ENCODE results near the gene FBXO5. TPM values are rescaled to one million over a fixed set of nuclear protein-coding genes. Genes with fewer than 3 reads are reported as not detected.

FBXO5 gene, protein sequence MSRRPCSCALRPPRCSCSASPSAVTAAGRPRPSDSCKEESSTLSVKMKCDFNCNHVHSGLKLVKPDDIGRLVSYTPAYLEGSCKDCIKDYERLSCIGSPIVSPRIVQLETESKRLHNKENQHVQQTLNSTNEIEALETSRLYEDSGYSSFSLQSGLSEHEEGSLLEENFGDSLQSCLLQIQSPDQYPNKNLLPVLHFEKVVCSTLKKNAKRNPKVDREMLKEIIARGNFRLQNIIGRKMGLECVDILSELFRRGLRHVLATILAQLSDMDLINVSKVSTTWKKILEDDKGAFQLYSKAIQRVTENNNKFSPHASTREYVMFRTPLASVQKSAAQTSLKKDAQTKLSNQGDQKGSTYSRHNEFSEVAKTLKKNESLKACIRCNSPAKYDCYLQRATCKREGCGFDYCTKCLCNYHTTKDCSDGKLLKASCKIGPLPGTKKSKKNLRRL
- total RNA-seq (ENCODE audit: low replicate concordance) = 0.82 and 5.5 TPM in 2 replicates

DNA sequence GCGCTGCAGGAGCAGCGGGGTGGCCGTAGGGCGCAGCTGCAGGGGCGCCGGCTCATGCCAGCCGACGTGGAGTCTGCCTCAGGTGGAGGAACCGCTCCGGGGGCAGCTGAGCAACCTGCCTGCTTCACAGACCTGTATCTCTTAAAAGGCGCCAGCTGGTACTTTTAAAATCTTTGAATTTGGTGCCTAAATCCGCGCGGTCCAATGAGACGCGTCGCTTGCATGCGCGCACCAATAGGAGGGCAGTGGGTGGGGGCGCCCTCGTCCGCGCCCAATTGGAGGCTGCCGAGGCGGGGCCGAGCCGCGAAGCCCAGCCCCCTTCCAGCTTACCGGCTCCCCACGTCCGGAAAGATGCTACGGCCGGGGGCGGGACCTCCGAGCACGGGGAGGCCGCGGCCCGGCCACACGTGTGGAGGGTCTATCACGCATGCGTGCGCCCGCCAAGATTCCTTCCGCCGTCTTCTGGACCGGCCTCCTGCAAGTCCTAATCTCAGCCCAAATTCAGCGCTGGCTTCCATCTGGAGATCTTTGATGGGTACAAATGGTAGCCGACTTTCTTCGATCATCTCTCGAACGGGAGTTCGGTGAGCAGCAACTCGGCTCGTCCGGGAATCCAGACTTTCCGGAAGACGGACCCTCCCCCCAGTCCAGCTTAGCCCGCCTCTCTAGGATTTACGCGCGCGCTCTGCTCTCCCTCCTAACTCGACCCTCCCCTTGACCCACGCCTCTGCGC is at the start of gene FBXO5:
TSS of gene FBXO5 (minus strand) at position 138 of the 733 bp plus-strand sequence. CDS start at position 56, 82 bp downstream.

DNA sequence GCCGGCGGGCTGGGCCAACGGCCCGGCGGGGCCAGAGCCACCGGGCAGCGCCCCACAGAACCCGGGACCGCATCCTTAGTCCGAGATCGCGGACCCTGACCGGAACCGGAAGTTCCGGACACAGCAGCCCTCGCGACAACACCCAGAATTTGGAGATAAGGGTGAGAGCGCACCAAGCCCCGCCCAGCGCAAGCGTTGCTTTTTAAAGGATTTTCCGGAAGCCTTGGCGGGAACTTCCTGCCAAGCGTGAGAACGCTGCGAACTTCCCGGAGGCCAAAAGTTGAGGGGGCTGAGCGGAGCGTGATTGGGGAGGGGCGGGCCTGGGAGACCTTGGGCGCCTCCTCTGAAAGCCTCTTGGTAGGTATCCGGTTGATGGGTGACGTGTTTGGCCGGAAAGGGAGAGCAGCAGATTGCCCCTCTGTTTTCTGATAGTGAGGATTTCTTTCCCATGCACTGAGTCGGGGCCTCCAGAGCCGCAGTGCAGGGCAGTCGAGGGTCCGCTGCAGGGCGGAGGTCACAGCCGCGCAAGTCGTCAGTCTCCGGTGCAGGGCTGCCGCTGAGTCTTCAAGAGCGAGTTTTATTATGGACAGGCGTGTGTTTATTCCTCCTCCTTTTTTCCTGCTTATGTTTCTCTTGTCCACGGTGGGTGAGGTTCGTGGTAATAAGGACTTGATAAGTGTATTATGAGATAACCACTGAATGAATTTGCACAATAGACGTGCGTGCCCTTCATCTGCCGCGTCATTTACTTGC is 19.9 kb upstream of the FBXO5 start, which contains the start of gene MTRF1L:
TSS of gene MTRF1L (minus strand) at position 97 of the 753 bp plus-strand sequence. CDS start at position 73, 24 bp downstream.

Other genes starting within 250 kb of the FBXO5 start
- gene VIP, start 232.2 kb downstream of the FBXO5 start, total RNA-seq (ENCODE audit: low replicate concordance) = 0.08 TPM in 1 of 2 replicates, not detected in the other
- 4.9 and 16.5 TPM in 2 replicates for gene MTRF1L, start 19.7 kb upstream of the FBXO5 start, total RNA-seq (ENCODE audit: low replicate concordance)
- 2.7 and 12.7 TPM in 2 replicates for gene RGS17, start 148.2 kb upstream of the FBXO5 start, total RNA-seq (ENCODE audit: low replicate concordance)